HEK293 (cell line): ENCODE results near the gene DRAP1.
A peak's percentile ranks its signal among the peaks of the same experiment; 100 is the strongest.

Experiments
- CTCF ChIA-PET: fragments of 350-600 bp; formaldehyde crosslinking; extraction: SDS; loops from one replicate; lab custom pipeline; 2021; ENCODE audit warnings: antibody characterized with exemption; lab: Yijun Ruan, JAX
- POLR2A ChIA-PET: fragments of 300-600 bp; formaldehyde crosslinking; extraction: SDS; loops from one replicate; lab custom pipeline; 2020; ENCODE audit warnings: antibody characterized with exemption, inconsistent platforms; lab: Yijun Ruan, JAX
- H3K27ac ChIP-seq: fragments of 200-500 bp; sonication (Bioruptor generic); 2 replicates; pipeline ENCODE4 v1.5.1; 2014; ENCODE audit warnings: low read depth, low read length, control low read depth, inconsistent platforms; ENCODE audit errors: extremely low read depth
- H3K36me3 ChIP-seq, 2 experiments: fragments of 200-500 bp in 1 of 2; sonication (Bioruptor generic) in 1 of 2; 1 replicate in 1 of 2; 2 replicates in 1 of 2; pipeline ENCODE4 v1.5.1; 2014 to 2017; ENCODE audit warnings: inconsistent platforms in 2 of 2, low read length in 2 of 2; ENCODE audit not compliant: control insufficient read depth in 2 of 2, insufficient read depth in 1 of 2
- H3K4me1 ChIP-seq: fragments of 200-500 bp; sonication (Bioruptor generic); 2 replicates; pipeline ENCODE4 v1.5.1; 2014; ENCODE audit warnings: mild to moderate bottlenecking, low read length, inconsistent platforms; ENCODE audit not compliant: control insufficient read depth, insufficient read depth
- H3K4me3 ChIP-seq: 2 replicates; pipeline ENCODE4 v1.5.1; 2011; ENCODE audit warnings: low read depth, mild to moderate bottlenecking, control low read depth, low read length, moderate library complexity
- H3K9me3 ChIP-seq: fragments of 200-500 bp; sonication (Bioruptor generic); 2 replicates; pipeline ENCODE4 v1.5.1; 2014; ENCODE audit warnings: low read depth, low read length, inconsistent platforms; ENCODE audit not compliant: control insufficient read depth, insufficient read depth
- GFI1B ChIP-seq: fragments of 450-650 bp; formaldehyde crosslinking; IDR thresholded peaks from 2 replicates; pipeline ENCODE4 v1.5.1; 2016; ENCODE audit warnings: missing biosample characterization, missing genetic modification characterization
- GLIS1 ChIP-seq: fragments of 450-650 bp; formaldehyde crosslinking; IDR thresholded peaks from 2 replicates; pipeline ENCODE4 v1.5.1; 2016; ENCODE audit warnings: missing biosample characterization, missing genetic modification characterization
- GLIS2 ChIP-seq: fragments of 450-650 bp; formaldehyde crosslinking; IDR thresholded peaks from 2 replicates; pipeline ENCODE4 v1.5.1; 2016; ENCODE audit warnings: missing biosample characterization, missing genetic modification characterization
- KLF8 ChIP-seq: fragments of 450-650 bp; formaldehyde crosslinking; IDR thresholded peaks from 2 replicates; pipeline ENCODE4 v1.5.1; 2016; ENCODE audit warnings: missing biosample characterization, missing genetic modification characterization
- MEIS1 ChIP-seq: sonication (generic); formaldehyde crosslinking; IDR thresholded peaks from 2 replicates; pipeline ENCODE4 v1.8.1; 2022; ENCODE audit warnings: missing genetic modification reagents, mild to moderate bottlenecking, borderline replicate concordance
- TCF7L2 ChIP-seq: IDR thresholded peaks from 2 replicates; pipeline ENCODE4 v1.6.1; 2011; ENCODE audit warnings: low read depth, mild to moderate bottlenecking, inconsistent platforms, low read length, moderate library complexity, borderline replicate concordance
- TRIM28 ChIP-seq: IDR thresholded peaks from 2 replicates; pipeline ENCODE4 v1.6.1; 2011; ENCODE audit warnings: low read length, control low read depth, borderline replicate concordance
- WT1 ChIP-seq: fragments of 450-650 bp; formaldehyde crosslinking; IDR thresholded peaks from 2 replicates; pipeline ENCODE4 v1.5.1; 2016; ENCODE audit warnings: missing biosample characterization, missing genetic modification characterization
- YY2 ChIP-seq: fragments of 450-650 bp; formaldehyde crosslinking; IDR thresholded peaks from 2 replicates; pipeline ENCODE4 v1.5.1; 2016; ENCODE audit warnings: missing biosample characterization, missing genetic modification characterization
- ZBTB48 ChIP-seq: fragments of 450-650 bp; formaldehyde crosslinking; IDR thresholded peaks from 2 replicates; pipeline ENCODE4 v1.5.1; 2016; ENCODE audit warnings: missing biosample characterization, missing genetic modification characterization
- ZIC2 ChIP-seq: fragments of 450-650 bp; formaldehyde crosslinking; IDR thresholded peaks from 2 replicates; pipeline ENCODE4 v1.5.1; 2016; ENCODE audit warnings: missing biosample characterization, missing genetic modification characterization
- ZNF184 ChIP-seq: fragments of 450-650 bp; IDR thresholded peaks from 2 replicates; pipeline ENCODE4 v1.5.1; 2018; ENCODE audit warnings: missing biosample characterization, mild to moderate bottlenecking, missing genetic modification characterization
- ZNF248 ChIP-seq: fragments of 450-650 bp; formaldehyde crosslinking; IDR thresholded peaks from 2 replicates; pipeline ENCODE4 v1.5.1; 2017; ENCODE audit warnings: missing biosample characterization, missing genetic modification characterization
- ZNF341 ChIP-seq: fragments of 450-650 bp; formaldehyde crosslinking; IDR thresholded peaks from 2 replicates; pipeline ENCODE4; 2016; ENCODE audit warnings: low read depth, missing biosample characterization, missing genetic modification characterization
- ZNF350 ChIP-seq: fragments of 450-650 bp; formaldehyde crosslinking; IDR thresholded peaks from 2 replicates; pipeline ENCODE4 v1.5.0; 2017; ENCODE audit warnings: missing biosample characterization, mild to moderate bottlenecking, missing genetic modification characterization
- ZNF394 ChIP-seq: fragments of 450-650 bp; formaldehyde crosslinking; IDR thresholded peaks from 2 replicates; pipeline ENCODE4 v1.5.1; 2016; ENCODE audit warnings: missing biosample characterization, missing genetic modification characterization, mild to moderate bottlenecking, moderate library complexity, borderline replicate concordance
- ZNF423 ChIP-seq: fragments of 450-650 bp; formaldehyde crosslinking; IDR thresholded peaks from 2 replicates; pipeline ENCODE4 v1.5.1; 2016; ENCODE audit warnings: missing biosample characterization, missing genetic modification characterization
- ZNF510 ChIP-seq: fragments of 450-650 bp; formaldehyde crosslinking; IDR thresholded peaks from 2 replicates; pipeline ENCODE4 v1.5.1; 2018; ENCODE audit warnings: mild to moderate bottlenecking, missing genetic modification characterization, missing biosample characterization; ENCODE audit not compliant: insufficient replicate concordance
- ZNF600 ChIP-seq: fragments of 450-650 bp; formaldehyde crosslinking; IDR thresholded peaks from 2 replicates; pipeline ENCODE4 v1.5.1; 2016; ENCODE audit warnings: missing biosample characterization, missing genetic modification characterization
- ZNF610 ChIP-seq: fragments of 450-650 bp; formaldehyde crosslinking; IDR thresholded peaks from 2 replicates; pipeline ENCODE4 v1.5.1; 2016; ENCODE audit warnings: missing biosample characterization, missing genetic modification characterization, borderline replicate concordance
- ZNF624 ChIP-seq: fragments of 450-650 bp; formaldehyde crosslinking; IDR thresholded peaks from 2 replicates; pipeline ENCODE4 v1.5.1; 2017; ENCODE audit warnings: missing biosample characterization, missing genetic modification characterization
- ZNF629 ChIP-seq: fragments of 450-650 bp; formaldehyde crosslinking; IDR thresholded peaks from 2 replicates; pipeline ENCODE4 v1.5.1; 2017; ENCODE audit warnings: missing biosample characterization, missing genetic modification characterization
- TF ChIP-seq, protein P1 (sequence below): fragments of 450-650 bp; formaldehyde crosslinking; IDR thresholded peaks from 2 replicates; pipeline ENCODE4 v1.5.1; 2017; ENCODE audit warnings: missing biosample characterization, missing genetic modification characterization
- TF ChIP-seq, protein P2 (sequence below): fragments of 450-650 bp; formaldehyde crosslinking; IDR thresholded peaks from 2 replicates; pipeline ENCODE4 v1.5.1; 2016; ENCODE audit warnings: missing biosample characterization, missing genetic modification characterization
- TF ChIP-seq, protein P3 (sequence below): fragments of 450-650 bp; formaldehyde crosslinking; IDR thresholded peaks from 2 replicates; pipeline ENCODE4 v1.5.0; 2017; ENCODE audit warnings: missing biosample characterization, missing genetic modification characterization, borderline replicate concordance

Gene DRAP1

DNA sequence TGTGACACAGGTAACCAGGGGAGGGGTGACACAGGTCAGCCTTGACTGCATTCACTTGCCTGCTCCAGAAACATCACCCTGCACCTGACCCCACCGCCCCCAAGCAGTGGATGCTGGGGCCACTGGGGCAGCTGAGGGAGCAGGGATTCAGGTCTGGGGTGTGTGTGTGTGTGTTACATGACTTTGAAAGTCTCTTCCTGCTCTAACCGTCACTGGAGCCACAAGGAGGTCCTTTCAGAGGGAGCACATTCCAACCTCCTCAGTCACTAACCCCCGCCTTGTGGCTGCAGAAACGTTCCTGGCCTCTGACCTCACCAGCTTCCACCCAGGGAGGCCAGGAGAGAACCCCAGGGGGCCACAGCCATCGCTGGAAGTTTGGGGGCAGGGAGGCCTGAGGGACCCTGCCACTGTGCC lies 16.2 kb upstream of the DRAP1 start:
- TF ChIP-seq GLIS2 (tag by site-specific recombination) (peak; percentile 53; the same call in 1 of the 2 replicates), GFI1B (tag by site-specific recombination) (no peak), ZNF394 (tag by site-specific recombination) (no peak), ZBTB48 (tag by site-specific recombination) (0 out of 2 replicates have a peak, but pooled peaks have one; percentile 11), ZIC2 (tag by site-specific recombination) (peak; percentile 50; the same call in 1 of the 2 replicates), TCF7L2 (no peak), ZNF341 (tag by site-specific recombination) (no peak), YY2 (tag by site-specific recombination) (no peak), ZNF510 (no peak), TRIM28 (no peak), GLIS1 (tag by site-specific recombination) (peak; percentile 96), MEIS1 (CRISPR knock-in tag) (no peak), ZNF600 (tag by site-specific recombination) (no peak), WT1 (tag by site-specific recombination) (no peak), ZNF610 (tag by site-specific recombination) (no peak), ZNF423 (tag by site-specific recombination) (no peak), KLF8 (tag by site-specific recombination) (no peak), ZNF184 (no peak), ZNF350 (no peak), ZNF629 (peak; percentile 33; the same call in 1 of the 2 replicates), ZNF624 (no peak), ZNF248 (no peak)
- TF ChIP-seq, protein P1, sequence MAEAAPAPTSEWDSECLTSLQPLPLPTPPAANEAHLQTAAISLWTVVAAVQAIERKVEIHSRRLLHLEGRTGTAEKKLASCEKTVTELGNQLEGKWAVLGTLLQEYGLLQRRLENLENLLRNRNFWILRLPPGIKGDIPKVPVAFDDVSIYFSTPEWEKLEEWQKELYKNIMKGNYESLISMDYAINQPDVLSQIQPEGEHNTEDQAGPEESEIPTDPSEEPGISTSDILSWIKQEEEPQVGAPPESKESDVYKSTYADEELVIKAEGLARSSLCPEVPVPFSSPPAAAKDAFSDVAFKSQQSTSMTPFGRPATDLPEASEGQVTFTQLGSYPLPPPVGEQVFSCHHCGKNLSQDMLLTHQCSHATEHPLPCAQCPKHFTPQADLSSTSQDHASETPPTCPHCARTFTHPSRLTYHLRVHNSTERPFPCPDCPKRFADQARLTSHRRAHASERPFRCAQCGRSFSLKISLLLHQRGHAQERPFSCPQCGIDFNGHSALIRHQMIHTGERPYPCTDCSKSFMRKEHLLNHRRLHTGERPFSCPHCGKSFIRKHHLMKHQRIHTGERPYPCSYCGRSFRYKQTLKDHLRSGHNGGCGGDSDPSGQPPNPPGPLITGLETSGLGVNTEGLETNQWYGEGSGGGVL (tag by site-specific recombination), result no peak
- TF ChIP-seq, protein P2, sequence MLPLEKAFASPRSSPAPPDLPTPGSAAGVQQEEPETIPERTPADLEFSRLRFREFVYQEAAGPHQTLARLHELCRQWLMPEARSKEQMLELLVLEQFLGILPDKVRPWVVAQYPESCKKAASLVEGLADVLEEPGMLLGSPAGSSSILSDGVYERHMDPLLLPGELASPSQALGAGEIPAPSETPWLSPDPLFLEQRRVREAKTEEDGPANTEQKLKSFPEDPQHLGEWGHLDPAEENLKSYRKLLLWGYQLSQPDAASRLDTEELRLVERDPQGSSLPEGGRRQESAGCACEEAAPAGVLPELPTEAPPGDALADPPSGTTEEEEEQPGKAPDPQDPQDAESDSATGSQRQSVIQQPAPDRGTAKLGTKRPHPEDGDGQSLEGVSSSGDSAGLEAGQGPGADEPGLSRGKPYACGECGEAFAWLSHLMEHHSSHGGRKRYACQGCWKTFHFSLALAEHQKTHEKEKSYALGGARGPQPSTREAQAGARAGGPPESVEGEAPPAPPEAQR (tag by site-specific recombination), result no peak
- TF ChIP-seq, protein P3, sequence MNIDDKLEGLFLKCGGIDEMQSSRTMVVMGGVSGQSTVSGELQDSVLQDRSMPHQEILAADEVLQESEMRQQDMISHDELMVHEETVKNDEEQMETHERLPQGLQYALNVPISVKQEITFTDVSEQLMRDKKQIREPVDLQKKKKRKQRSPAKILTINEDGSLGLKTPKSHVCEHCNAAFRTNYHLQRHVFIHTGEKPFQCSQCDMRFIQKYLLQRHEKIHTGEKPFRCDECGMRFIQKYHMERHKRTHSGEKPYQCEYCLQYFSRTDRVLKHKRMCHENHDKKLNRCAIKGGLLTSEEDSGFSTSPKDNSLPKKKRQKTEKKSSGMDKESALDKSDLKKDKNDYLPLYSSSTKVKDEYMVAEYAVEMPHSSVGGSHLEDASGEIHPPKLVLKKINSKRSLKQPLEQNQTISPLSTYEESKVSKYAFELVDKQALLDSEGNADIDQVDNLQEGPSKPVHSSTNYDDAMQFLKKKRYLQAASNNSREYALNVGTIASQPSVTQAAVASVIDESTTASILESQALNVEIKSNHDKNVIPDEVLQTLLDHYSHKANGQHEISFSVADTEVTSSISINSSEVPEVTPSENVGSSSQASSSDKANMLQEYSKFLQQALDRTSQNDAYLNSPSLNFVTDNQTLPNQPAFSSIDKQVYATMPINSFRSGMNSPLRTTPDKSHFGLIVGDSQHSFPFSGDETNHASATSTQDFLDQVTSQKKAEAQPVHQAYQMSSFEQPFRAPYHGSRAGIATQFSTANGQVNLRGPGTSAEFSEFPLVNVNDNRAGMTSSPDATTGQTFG (tag by site-specific recombination), result no peak
- TF ChIP-seq, all 188 proteins: peak for 5
- H3K4me1 ChIP-seq, result no peaks in the 10 kb centered on the region
- H3K27ac ChIP-seq, result no peak overlapping the region
- no peaks in the 10 kb centered on the region for H3K36me3 ChIP-seq
- ChIA-PET POLR2A (interaction anchor here (0.6 to 2.0 kb wide), 4 partner anchors 12 to 35 kb away, joined by 3 to 7 read pairs (median 3); partner anchors contain the start of gene FIBP), CTCF (interaction anchor here (0.6 to 3.8 kb wide), 4 partner anchors 14 to 133 kb away, joined by 3 to 40 read pairs (median 17); partner anchors contain the start of genes CCDC85B and FIBP)
- H3K4me3 ChIP-seq, result no peak overlapping the region
- no peaks in the 10 kb centered on the region for H3K9me3 ChIP-seq
